HG03521 (cell line): Measurements from ENCODE around the gene TMEM220.
"Not testable (repeated sequence)": the region's sequence is repeated elsewhere in the genome, so short reads cannot be mapped to it uniquely, and the experiment has no call there.

Experiments
- ATAC-seq: cut with Tn5 transposase; IDR thresholded peaks from one replicate; pipeline ENCODE4 v1.9.1; 2021; ENCODE audit warnings: mild to moderate bottlenecking, moderate library complexity; ENCODE audit not compliant: unreplicated experiment

The TMEM220 gene

DNA sequence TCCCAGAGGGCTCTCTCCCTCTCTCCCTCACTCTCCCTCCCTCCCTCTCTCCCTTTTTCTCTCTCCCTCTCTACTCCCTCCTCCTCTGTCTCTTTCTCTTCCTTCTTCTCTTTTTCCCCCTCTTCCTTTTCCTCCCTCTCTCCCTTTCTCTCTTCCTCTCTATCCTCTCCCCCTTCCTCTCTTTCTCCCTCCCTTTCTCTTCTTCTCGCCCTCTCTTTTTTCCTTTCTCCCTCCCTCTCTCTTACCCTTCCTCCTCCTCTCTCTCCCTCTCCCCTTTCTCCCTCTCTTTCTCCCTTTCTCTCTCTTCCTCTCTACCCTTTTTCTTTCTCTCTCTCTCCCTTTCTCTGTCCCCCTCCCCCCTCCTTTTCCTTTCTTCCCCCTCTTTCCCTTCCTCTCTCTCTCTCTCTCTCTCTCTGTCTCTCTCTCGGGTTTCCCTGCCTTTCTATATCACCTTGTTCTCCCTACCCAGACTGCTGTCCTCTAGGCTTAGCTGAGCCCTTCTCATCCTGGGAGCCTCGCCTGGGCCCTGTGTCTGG, 25.8 kb upstream of the TMEM220 start:
- ATAC-seq: no peak

DNA sequence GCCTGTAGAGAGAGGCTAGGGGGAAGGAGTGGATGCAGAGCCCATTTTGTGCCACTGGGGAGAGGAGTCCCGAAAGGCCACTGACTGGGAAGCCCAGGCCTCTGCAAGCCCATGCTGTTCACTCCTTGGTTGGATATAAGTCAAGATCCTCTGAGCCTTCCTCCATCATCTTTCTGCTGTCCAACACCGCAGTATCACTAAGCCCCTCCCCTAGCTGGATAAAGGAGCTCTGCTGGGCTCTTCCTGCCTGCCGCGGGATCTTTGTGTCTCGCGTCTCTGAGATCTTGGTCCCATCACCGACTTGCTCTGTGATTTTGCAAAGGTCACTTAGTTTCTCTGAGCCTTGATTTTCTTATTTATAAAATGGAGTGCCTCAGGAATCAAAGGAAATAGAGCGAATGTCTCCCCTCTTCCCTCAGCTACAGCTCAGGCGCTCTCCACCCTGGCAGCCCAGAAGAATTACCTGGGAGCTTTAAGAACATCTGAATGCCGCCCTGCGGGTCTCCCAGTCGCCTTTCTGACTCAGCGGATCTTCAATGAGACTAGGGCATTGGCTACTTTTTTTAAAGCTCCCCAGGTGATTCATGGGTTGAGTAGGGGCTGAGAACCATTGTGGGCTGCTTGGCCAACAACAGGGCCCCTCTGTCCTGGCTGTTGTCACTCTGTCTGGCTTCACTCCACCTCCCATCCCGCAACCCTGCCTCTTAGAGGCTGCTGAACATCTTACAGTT, 25.2 kb upstream of the TMEM220 start:
- no peak for ATAC-seq

GRCh38 chr17:10754109-10754508, 24.3 kb upstream of the TMEM220 start:
- ATAC-seq: no peak

DNA sequence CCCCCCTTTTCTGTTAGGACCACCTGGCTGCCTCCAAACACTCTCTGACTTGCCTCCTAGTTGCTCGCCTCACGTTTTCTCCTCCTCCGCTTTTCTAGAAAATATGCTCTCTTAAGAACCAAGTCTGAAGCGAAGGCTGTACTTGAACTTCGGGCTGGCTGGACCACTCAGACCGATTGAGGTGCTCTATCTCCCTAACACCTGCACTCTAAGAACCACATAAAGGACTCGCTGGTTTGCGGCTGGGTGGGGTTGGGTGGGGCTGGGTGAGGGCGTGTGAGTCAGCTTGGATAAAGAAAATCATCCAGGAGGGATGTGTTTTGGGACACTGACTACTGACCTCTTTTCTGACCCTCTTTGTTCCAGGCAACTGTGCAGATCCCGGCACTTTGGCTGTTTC, 22.9 kb upstream of the TMEM220 start:
- no peak for ATAC-seq

GRCh38 chr17:10751563-10751962, 21.7 kb upstream of the TMEM220 start:
- ATAC-seq: no peak

DNA sequence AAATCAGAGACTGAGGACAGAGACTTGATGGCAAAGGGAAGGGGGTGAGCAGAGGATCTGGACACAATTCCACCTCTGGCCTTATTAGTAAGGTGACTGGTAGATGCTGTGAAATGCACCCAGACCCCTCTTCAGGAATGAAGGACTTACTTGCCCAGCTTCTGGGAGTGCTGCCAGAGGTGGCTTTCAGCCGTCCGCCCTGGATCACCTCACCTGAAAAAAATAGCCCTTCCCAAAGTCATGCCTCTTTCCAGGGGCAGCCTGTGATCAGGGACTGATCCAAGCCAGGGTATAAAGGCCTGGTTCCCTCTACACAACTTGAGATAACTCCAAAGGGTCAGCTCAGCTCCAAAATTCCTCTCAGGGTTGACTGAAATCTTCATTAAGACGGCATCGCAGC, 20.4 kb upstream of the TMEM220 start:
- no peak for ATAC-seq

GRCh38 chr17:10748531-10749181, 18.8 kb upstream of the TMEM220 start:
- ATAC-seq: no peak

DNA sequence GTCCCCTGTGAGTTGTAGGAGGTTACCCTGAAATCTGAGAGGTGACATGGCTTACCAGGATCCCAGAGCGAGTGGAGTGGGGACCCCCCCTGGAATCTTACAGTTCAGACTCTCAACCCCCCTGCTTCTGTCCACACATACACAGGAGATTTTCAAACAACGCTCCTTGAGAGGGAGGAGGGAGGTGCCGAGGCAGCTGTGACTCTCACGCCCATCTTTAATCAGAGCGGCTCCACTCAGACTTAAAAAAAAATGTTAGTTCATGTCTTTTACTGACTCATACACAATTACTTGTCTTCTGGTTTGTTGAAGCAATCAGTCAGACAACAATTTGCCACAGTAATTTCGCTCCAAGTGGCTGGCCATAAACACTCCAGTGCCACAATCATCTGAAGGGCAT, 15.4 kb upstream of the TMEM220 start:
- ATAC-seq: no peak

GRCh38 chr17:10744501-10745000, 14.7 kb upstream of the TMEM220 start:
- no peak for ATAC-seq

DNA sequence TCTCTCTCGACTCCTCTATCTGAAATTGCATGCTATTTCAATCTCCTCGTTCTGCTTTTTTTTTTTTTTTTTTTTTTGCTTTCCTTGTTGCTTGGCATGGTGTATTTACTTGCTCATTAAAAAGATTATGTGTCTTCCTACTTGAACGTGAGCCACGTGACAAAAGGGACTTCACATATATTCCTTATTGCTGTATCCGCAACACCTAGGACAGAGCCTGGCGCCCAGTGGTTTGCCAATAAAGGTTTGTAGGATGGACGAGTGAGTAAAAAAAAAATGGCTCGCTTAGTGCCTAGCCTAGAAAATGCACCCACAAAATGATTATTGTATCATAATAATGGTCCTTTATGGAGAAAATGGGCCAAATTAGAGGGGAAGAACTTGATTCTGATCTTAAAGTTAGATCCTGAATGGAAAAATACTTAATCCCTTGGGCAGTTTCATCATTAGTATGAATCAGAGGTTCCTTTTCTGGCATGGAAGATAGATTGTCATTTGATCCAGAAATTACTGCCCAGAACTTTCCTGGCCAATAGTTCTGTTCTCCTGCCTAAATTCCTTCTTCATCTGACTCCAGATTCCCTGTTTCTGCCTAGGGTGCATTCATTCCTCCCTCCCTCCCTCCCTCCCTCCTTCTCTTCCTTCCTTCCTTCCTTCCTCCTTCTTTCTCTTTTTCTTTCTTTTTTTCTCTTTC, 13.6 kb upstream of the TMEM220 start:
- ATAC-seq: no peak

DNA sequence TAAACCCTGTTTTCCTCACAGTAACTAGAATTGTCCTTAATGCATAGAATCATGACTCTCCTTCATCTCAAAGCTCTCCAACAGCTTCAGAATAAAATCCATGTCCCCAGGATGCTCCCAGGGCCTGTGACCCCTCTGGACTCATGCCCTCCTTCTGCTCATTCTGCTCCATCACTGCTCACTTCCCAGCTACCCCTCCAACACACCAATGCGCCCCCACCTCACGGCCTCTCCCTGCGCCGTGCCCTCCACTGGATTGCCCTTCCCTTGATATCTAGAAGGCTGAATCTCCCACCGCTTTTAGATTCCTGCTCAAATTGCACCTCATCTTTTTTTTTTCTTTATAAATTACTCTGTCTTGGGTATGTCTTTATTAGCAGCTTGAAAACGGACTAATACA, 12.6 kb upstream of the TMEM220 start:
- ATAC-seq: no peak

GRCh38 chr17:10741416-10742135, 11.8 kb upstream of the TMEM220 start:
- no peak for ATAC-seq

DNA sequence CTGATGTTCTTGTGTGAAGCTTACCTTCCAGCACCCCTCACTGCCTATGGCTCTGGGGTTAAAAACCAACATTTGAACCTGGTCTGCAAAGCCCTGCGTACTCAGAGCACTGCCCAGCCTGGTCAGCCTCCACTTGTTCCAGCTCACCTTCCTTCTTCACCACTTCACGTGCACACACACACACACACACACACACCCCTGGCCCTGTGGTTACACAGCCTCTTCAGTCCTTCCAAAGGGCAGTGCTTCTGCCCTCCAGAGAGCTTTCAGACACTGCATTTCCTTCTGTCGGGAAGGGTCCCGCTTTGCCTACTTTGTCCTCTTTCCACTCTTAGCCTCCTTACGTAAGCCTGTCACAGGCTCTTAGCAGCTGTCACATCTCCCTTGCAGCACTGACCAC, 9.6 kb upstream of the TMEM220 start:
- no peak for ATAC-seq

DNA sequence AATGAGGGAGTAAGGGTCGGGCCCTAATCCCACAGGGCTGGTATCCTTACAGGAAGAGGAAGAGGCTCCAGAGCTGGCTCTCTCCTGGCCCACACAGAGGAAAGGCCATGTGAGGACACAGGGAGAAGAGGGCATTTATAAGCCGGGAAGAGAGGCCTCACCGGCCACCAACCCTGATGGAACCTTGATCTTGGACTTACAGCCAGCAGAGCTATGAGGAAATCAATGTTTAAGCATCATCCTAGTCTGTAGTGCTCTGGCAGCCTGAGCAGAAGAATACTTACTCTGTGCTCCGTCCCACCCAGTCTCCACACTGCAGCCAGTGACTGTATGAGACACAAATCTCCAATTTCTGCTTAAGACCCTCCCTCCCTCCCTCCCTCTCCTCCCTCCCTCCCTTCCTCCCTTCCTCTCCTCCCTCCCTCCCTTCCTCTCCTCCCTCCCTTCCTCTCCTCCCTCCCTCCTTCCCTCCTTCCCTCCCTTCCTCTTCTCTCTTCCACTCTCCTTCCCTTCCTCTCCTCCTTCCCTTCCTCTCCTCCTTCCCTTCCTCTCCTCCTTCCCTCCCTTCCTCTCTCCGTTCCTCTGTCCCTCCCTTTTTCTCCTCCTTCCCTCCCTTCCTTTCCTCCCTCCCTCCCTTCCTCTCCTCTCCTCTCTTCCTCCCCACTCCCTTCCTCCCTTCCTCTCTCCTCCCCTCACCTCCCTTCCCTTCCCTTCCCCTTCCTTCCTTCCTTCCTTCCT, 8.9 kb upstream of the TMEM220 start:
- ATAC-seq: no peak

DNA sequence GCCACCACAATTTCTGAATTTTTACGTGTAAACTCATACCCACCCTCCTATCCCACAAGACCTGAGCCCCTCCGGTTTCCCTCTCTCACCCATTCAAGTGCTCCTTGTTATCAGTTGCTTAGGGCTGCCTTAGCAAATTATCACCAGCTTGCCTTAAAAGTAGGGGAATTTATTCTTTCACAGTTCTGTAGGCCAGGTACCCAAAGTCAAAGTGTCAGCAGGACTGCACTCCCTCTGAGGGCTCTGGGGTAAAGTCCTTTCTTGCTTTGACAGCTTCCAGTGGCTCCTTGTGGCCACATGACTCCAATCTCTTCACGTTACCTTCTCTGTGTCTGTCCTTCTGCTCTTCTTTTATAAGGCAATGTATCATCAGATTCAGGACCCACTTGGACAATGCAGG, 7.9 kb upstream of the TMEM220 start:
- no peak for ATAC-seq

GRCh38 chr17:10737168-10737622, 7.4 kb upstream of the TMEM220 start:
- no peak for ATAC-seq

DNA sequence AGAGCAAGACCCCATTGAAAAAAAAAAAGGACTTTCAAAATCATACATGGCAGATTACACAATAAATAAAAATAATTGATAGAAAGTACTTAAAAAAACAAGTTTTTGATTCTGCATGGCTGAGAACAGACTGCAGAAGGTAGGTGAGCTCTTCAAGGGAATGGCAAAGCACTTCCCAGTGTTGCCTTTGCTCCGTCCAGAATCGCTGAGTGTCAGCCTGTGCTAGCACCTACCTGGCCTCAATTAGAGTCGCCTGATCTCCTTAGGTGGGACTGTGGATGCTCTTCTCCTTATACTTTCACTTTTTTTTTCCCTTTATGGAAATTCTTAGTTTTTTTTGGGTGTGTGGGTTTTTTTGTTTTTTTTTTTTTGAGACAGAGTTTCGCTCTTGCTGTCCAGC, 6.0 kb upstream of the TMEM220 start:
- no peak for ATAC-seq

GRCh38 chr17:10735251-10735650, 5.4 kb upstream of the TMEM220 start:
- no peak for ATAC-seq

GRCh38 chr17:10733666-10734065, 3.8 kb upstream of the TMEM220 start:
- ATAC-seq: no peak

DNA sequence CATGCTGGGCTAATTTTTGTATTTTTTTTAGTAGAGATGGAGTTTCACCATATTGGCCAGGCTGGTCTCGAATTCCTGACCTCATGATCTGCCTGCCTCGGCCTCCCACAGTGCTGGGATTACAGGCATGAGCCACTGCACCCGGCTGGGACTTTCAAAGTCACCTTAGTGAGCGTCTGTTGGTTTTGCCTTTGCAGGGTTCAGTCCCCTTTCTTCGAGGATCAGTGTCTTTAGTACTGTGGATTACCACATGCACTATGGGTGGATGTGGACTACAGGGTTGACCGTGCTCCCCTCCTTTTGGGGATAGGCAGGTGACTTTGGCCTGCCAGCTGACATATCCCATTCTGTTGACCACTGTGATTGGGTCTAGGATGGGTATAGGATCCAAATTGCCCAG, 2.3 kb upstream of the TMEM220 start:
- not testable (repeated sequence) for ATAC-seq
